Measurements from ENCODE around the gene INSIG1.

INSIG1 gene

GRCh38 chr7:155251831-155252230 is 45.8 kb upstream of the INSIG1 start:
- ChIA-PET CTCF (interaction anchor here (1.2 to 1.4 kb wide), 2 partner anchors 62 to 324 kb away, joined by 3 to 4 read pairs; no protein-coding TSS in a partner anchor), POLR2A (no interaction called here)
- no peaks in the 10 kb centered on the region for H3K9me3 ChIP-seq (ENCODE audit: control insufficient read depth, insufficient read depth, low read depth, low read length)
- TF ChIP-seq ZNF184 (tag by site-specific recombination; IDR thresholded peaks at IDR 0.05) (no peak), ZBTB21 (tag by site-specific recombination; IDR thresholded peaks at IDR 0.05) (no peak), OVOL3 (tag by site-specific recombination; IDR thresholded peaks at IDR 0.05) (no peak), ZNF792 (tag by site-specific recombination; IDR thresholded peaks at IDR 0.05) (no peak), ZBTB6 (tag by site-specific recombination; IDR thresholded peaks at IDR 0.05) (no peak), ZNF555 (tag by site-specific recombination; conservative IDR thresholded peaks at IDR 0.05) (no peak), ZNF629 (tag by site-specific recombination; IDR thresholded peaks at IDR 0.05) (no peak), OSR2 (tag by site-specific recombination; IDR thresholded peaks at IDR 0.05) (no peak), BCL6B (tag by site-specific recombination; IDR thresholded peaks at IDR 0.05) (no peak), ZBTB7A (tag by site-specific recombination; IDR thresholded peaks at IDR 0.05; ENCODE audit: low read depth) (no peak), KLF10 (tag by site-specific recombination; IDR thresholded peaks at IDR 0.05) (no peak), ZNF350 (tag by site-specific recombination; IDR thresholded peaks at IDR 0.05) (no peak), ZNF221 (tag by site-specific recombination; IDR thresholded peaks at IDR 0.05; ENCODE audit: borderline replicate concordance) (no peak), ZNF223 (tag by site-specific recombination; IDR thresholded peaks at IDR 0.05) (no peak)
- TF ChIP-seq, protein P1, sequence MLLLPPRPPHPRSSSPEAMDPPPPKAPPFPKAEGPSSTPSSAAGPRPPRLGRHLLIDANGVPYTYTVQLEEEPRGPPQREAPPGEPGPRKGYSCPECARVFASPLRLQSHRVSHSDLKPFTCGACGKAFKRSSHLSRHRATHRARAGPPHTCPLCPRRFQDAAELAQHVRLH (tag by site-specific recombination; IDR thresholded peaks at IDR 0.05), result no peak
- H3K36me3 ChIP-seq (ENCODE audit: control insufficient read depth in 2 of 2, insufficient read depth in 1 of 2, low read length in 2 of 2), result no peaks in the 10 kb centered on the region
- H3K4me1 ChIP-seq (ENCODE audit: control insufficient read depth, insufficient read depth, low read length), result no peaks in the 10 kb centered on the region
- no peak overlapping the region for H3K27ac ChIP-seq (ENCODE audit: extremely low read depth, low read depth, low read length)
- H3K4me3 ChIP-seq (ENCODE audit: low read depth, low read length), result no peak overlapping the region

- ChIA-PET POLR2A (no interaction called here), CTCF (interaction anchor here (0.7 to 1.4 kb wide), 3 partner anchors 63 to 325 kb away, joined by 3 to 4 read pairs (median 4); no protein-coding TSS in a partner anchor)
- no peaks in the 10 kb centered on the region for H3K36me3 ChIP-seq (ENCODE audit: control insufficient read depth in 2 of 2, insufficient read depth in 1 of 2, low read length in 2 of 2)
- H3K4me1 ChIP-seq (ENCODE audit: control insufficient read depth, insufficient read depth, low read length), result no peaks in the 10 kb centered on the region
- TF ChIP-seq GFI1B (tag by site-specific recombination; IDR thresholded peaks at IDR 0.05) (no peak), ZFP69B (tag by site-specific recombination; IDR thresholded peaks at IDR 0.05) (no peak), ZNF335 (tag by site-specific recombination; conservative IDR thresholded peaks at IDR 0.05) (no peak), ZNF23 (tag by site-specific recombination; IDR thresholded peaks at IDR 0.05; ENCODE audit: borderline replicate concordance) (no peak), MEIS1 (CRISPR knock-in tag; IDR thresholded peaks at IDR 0.05; ENCODE audit: borderline replicate concordance) (no peak), ZNF202 (tag by site-specific recombination; IDR thresholded peaks at IDR 0.05; ENCODE audit: borderline replicate concordance) (no peak)
- TF ChIP-seq, protein P2, sequence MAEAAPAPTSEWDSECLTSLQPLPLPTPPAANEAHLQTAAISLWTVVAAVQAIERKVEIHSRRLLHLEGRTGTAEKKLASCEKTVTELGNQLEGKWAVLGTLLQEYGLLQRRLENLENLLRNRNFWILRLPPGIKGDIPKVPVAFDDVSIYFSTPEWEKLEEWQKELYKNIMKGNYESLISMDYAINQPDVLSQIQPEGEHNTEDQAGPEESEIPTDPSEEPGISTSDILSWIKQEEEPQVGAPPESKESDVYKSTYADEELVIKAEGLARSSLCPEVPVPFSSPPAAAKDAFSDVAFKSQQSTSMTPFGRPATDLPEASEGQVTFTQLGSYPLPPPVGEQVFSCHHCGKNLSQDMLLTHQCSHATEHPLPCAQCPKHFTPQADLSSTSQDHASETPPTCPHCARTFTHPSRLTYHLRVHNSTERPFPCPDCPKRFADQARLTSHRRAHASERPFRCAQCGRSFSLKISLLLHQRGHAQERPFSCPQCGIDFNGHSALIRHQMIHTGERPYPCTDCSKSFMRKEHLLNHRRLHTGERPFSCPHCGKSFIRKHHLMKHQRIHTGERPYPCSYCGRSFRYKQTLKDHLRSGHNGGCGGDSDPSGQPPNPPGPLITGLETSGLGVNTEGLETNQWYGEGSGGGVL (tag by site-specific recombination; IDR thresholded peaks at IDR 0.05), result no peak
- no peak overlapping the region for H3K27ac ChIP-seq (ENCODE audit: extremely low read depth, low read depth, low read length)
- no peaks in the 10 kb centered on the region for H3K9me3 ChIP-seq (ENCODE audit: control insufficient read depth, insufficient read depth, low read depth, low read length)
- no peak overlapping the region for H3K4me3 ChIP-seq (ENCODE audit: low read depth, low read length)
Observed at GRCh38 chr7:155252444-155252887, 45.2 kb upstream of the INSIG1 start.
